MM.1S (cell line): ENCODE data around the gene MYO9B.

Experiments used
- CTCF ChIP-seq: fragments of 300-600 bp; sonication (generic); IDR thresholded peaks from 2 replicates; pipeline ENCODE4 v1.5.1; 2016; ENCODE audit warnings: antibody characterized with exemption, low read length, mixed read lengths
- EZH2phosphoT487 ChIP-seq: fragments of 300-600 bp; sonication (generic); IDR thresholded peaks from 2 replicates; pipeline ENCODE4 v1.6.1; 2018; ENCODE audit warnings: antibody characterized with exemption, low read length

- TF ChIP-seq CTCF (no peak), EZH2phosphoT487 (no peak)
These were observed 29.1 kb downstream of the MYO9B start for GRCh38 chr19:17104679-17105078.
